DMS 273 treated with DMSO at 0.1 percent for 48 hours (cell line): Measurements from ENCODE around the gene ANKRD33B.
A peak's percentile ranks its signal among the peaks of the same experiment; 100 is the strongest.

Source experiments
- DNase-seq: peaks from one replicate; lab custom pipeline; 2025; lab: John Stamatoyannopoulos, UW

Gene ANKRD33B

GRCh38 chr5:10676946-10677345 is 113.1 kb downstream of the ANKRD33B start:
- DNase-seq, result no peak

GRCh38 chr5:10677533-10677932 is 113.7 kb downstream of the ANKRD33B start:
- DNase-seq, result no peak

GRCh38 chr5:10678244-10678643 is 114.4 kb downstream of the ANKRD33B start:
- no peak for DNase-seq

- DNase-seq, result no peak
Observed at GRCh38 chr5:10679336-10679988, 115.6 kb downstream of the ANKRD33B start.

GRCh38 chr5:10680876-10681481 is 117.1 kb downstream of the ANKRD33B start:
- DNase-seq, result no peak

GRCh38 chr5:10681731-10682679 is 118.1 kb downstream of the ANKRD33B start:
- DNase-seq, result no peak

- DNase-seq, result no peak
Observed at GRCh38 chr5:10682801-10683525, 119.1 kb downstream of the ANKRD33B start.

GRCh38 chr5:10684303-10685086 is 120.6 kb downstream of the ANKRD33B start:
- DNase-seq, result no peak

- no peak for DNase-seq
Observed at GRCh38 chr5:10685115-10685521, 121.2 kb downstream of the ANKRD33B start.

- no peak for DNase-seq
Observed at GRCh38 chr5:10686890-10687289, 123.0 kb downstream of the ANKRD33B start.

GRCh38 chr5:10688651-10689171 is 124.8 kb downstream of the ANKRD33B start:
- no peak for DNase-seq

GRCh38 chr5:10689391-10690081 is 125.7 kb downstream of the ANKRD33B start:
- DNase-seq, result no peak

GRCh38 chr5:10690460-10691440 is 126.9 kb downstream of the ANKRD33B start:
- DNase-seq, result no peak

- DNase-seq, result no peak
Observed at GRCh38 chr5:10691826-10692785, 128.2 kb downstream of the ANKRD33B start.

GRCh38 chr5:10695055-10695649 is 131.3 kb downstream of the ANKRD33B start:
- DNase-seq, result peak; percentile 13

- no peak for DNase-seq
Observed at GRCh38 chr5:10695759-10696543, 132.1 kb downstream of the ANKRD33B start.
